Duodenal mucosa (tissue), 2 donors: ENCODE measurements around the gene RYR3.

Source experiments
- H3K27ac ChIP-seq: one replicate; pipeline ENCODE4 v1.7.0; 2013; ENCODE audit warnings: low read depth, low read length
- H3K27me3 ChIP-seq, 2 donors: one replicate each; pipeline ENCODE4 v1.7.0; 2013; ENCODE audit warnings: low read length in 2 of 2, control low read depth in 1 of 2; ENCODE audit not compliant: insufficient read depth in 2 of 2, control insufficient read depth in 1 of 2
- H3K36me3 ChIP-seq, 2 donors: one replicate each; pipeline ENCODE4 v1.7.0; 2013; ENCODE audit warnings: low read length in 2 of 2, control low read depth in 1 of 2; ENCODE audit not compliant: insufficient read depth in 2 of 2, control insufficient read depth in 1 of 2
- H3K4me1 ChIP-seq, 2 donors: one replicate each; pipeline ENCODE4 v1.7.0; 2013; ENCODE audit warnings: low read length in 2 of 2, control low read depth in 1 of 2; ENCODE audit not compliant: insufficient read depth in 2 of 2, control insufficient read depth in 1 of 2
- H3K4me3 ChIP-seq, 2 donors: one replicate each; pipeline ENCODE4 v1.7.0; 2013; ENCODE audit warnings: low read length in 2 of 2, low read depth in 1 of 2
- H3K9ac ChIP-seq, 2 donors: one replicate each; pipeline ENCODE4 v1.7.0; 2013; ENCODE audit warnings: low read length in 2 of 2, low read depth in 1 of 2
- H3K9me3 ChIP-seq, 2 donors: one replicate each; pipeline ENCODE4 v1.7.0; 2013; ENCODE audit warnings: low read length in 2 of 2, control low read depth in 1 of 2; ENCODE audit not compliant: control insufficient read depth in 1 of 2

The RYR3 gene

GRCh38 chr15:33639978-33640377 is 329.2 kb downstream of the RYR3 start:
- H3K36me3 ChIP-seq, result no peaks in the 10 kb centered on the region
- H3K4me1 ChIP-seq, result no peaks in the 10 kb centered on the region
- no peaks in the 10 kb centered on the region for H3K9me3 ChIP-seq
- no peak overlapping the region for H3K9ac ChIP-seq
- peaks cover 0 to 5% of the 10 kb centered on the region in 2 donors for H3K27me3 ChIP-seq
- no peak overlapping the region for H3K4me3 ChIP-seq
- no peak overlapping the region for H3K27ac ChIP-seq

- Histone ChIP-seq H3K4me3 (no peak overlapping the region), H3K27me3 (peaks cover 3 to 5% of the 10 kb centered on the region in 2 donors), H3K36me3 (no peaks in the 10 kb centered on the region), H3K9me3 (no peaks in the 10 kb centered on the region), H3K9ac (no peak overlapping the region), H3K4me1 (no peaks in the 10 kb centered on the region), H3K27ac (no peak overlapping the region)
Measured at GRCh38 chr15:33641069-33641468, 330.3 kb downstream of the RYR3 start.

- Histone ChIP-seq H3K27me3 (peaks cover 5 to 6% of the 10 kb centered on the region in 2 donors), H3K9ac (no peak overlapping the region), H3K4me3 (no peak overlapping the region), H3K36me3 (no peaks in the 10 kb centered on the region), H3K27ac (no peak overlapping the region), H3K4me1 (no peaks in the 10 kb centered on the region), H3K9me3 (no peaks in the 10 kb centered on the region)
Measured at GRCh38 chr15:33644304-33644703, 333.5 kb downstream of the RYR3 start.

GRCh38 chr15:33646744-33647143 is 336.0 kb downstream of the RYR3 start:
- H3K27ac ChIP-seq, result no peak overlapping the region
- H3K9me3 ChIP-seq, result no peaks in the 10 kb centered on the region
- no peak overlapping the region for H3K9ac ChIP-seq
- no peaks in the 10 kb centered on the region for H3K4me1 ChIP-seq
- peaks cover 0 to 6% of the 10 kb centered on the region in 2 donors for H3K27me3 ChIP-seq
- no peaks in the 10 kb centered on the region for H3K36me3 ChIP-seq
- no peak overlapping the region for H3K4me3 ChIP-seq

GRCh38 chr15:33649217-33649933 is 338.6 kb downstream of the RYR3 start:
- no peaks in the 10 kb centered on the region for H3K36me3 ChIP-seq
- H3K27me3 ChIP-seq, result peaks cover 0 to 6% of the 10 kb centered on the region in 2 donors
- H3K9me3 ChIP-seq, result no peaks in the 10 kb centered on the region
- no peak overlapping the region for H3K4me3 ChIP-seq
- no peak overlapping the region for H3K9ac ChIP-seq
- H3K4me1 ChIP-seq, result no peaks in the 10 kb centered on the region
- H3K27ac ChIP-seq, result no peak overlapping the region

- H3K27me3 ChIP-seq, result no peaks in the 10 kb centered on the region
- H3K9me3 ChIP-seq, result no peaks in the 10 kb centered on the region
- no peak overlapping the region for H3K27ac ChIP-seq
- H3K36me3 ChIP-seq, result no peaks in the 10 kb centered on the region
- H3K4me3 ChIP-seq, result no peak overlapping the region
- H3K9ac ChIP-seq, result no peak overlapping the region
- H3K4me1 ChIP-seq, result no peaks in the 10 kb centered on the region
Measured at GRCh38 chr15:33654860-33655259, 344.1 kb downstream of the RYR3 start.

- Histone ChIP-seq H3K36me3 (no peaks in the 10 kb centered on the region), H3K4me3 (no peak overlapping the region), H3K4me1 (no peaks in the 10 kb centered on the region), H3K9ac (no peak overlapping the region), H3K27me3 (no peaks in the 10 kb centered on the region), H3K9me3 (no peaks in the 10 kb centered on the region), H3K27ac (no peak overlapping the region)
Measured at GRCh38 chr15:33655488-33655887, 344.7 kb downstream of the RYR3 start.

GRCh38 chr15:33656168-33656567 is 345.4 kb downstream of the RYR3 start:
- Histone ChIP-seq H3K4me1 (no peaks in the 10 kb centered on the region), H3K27me3 (no peaks in the 10 kb centered on the region), H3K9ac (no peak overlapping the region), H3K4me3 (no peak overlapping the region), H3K9me3 (no peaks in the 10 kb centered on the region), H3K36me3 (no peaks in the 10 kb centered on the region), H3K27ac (no peak overlapping the region)

- Histone ChIP-seq H3K27me3 (no peaks in the 10 kb centered on the region), H3K4me1 (no peaks in the 10 kb centered on the region), H3K9ac (no peak overlapping the region), H3K9me3 (no peaks in the 10 kb centered on the region), H3K4me3 (no peak overlapping the region), H3K27ac (no peak overlapping the region), H3K36me3 (no peaks in the 10 kb centered on the region)
Measured at GRCh38 chr15:33660151-33660550, 349.4 kb downstream of the RYR3 start.

GRCh38 chr15:33662014-33662413 is 351.2 kb downstream of the RYR3 start:
- H3K9ac ChIP-seq, result no peak overlapping the region
- H3K36me3 ChIP-seq, result no peaks in the 10 kb centered on the region
- no peaks in the 10 kb centered on the region for H3K9me3 ChIP-seq
- no peaks in the 10 kb centered on the region for H3K27me3 ChIP-seq
- no peak overlapping the region for H3K4me3 ChIP-seq
- no peak overlapping the region for H3K27ac ChIP-seq
- H3K4me1 ChIP-seq, result no peaks in the 10 kb centered on the region
